GM12878 (cell line): ENCODE data around the gene ELAVL3. TPM values are rescaled to one million over a fixed set of nuclear protein-coding genes. Genes with fewer than 3 reads are reported as not detected.
A peak's percentile ranks its signal among the peaks of the same experiment; 100 is the strongest.

ENCODE experiments used
- ATAC-seq: fragments of 200-7000 bp; cut with Tn5 transposase; 3 replicates; pipeline ENCODE4 v1.9.1; 2020; ENCODE audit warnings: mild to moderate bottlenecking, moderate library complexity
- BruUV-seq: library from RNA; stranded (reverse); fragments of 400-500 nt; replicated peaks from 2 replicates; lab custom pipeline; 2021; lab: Mats Ljungman, UMichigan
- CTCF ChIA-PET: fragments of 300-600 bp; sonication (Branson Sonifier 250); formaldehyde crosslinking; extraction: SDS; loops from one replicate; lab custom pipeline; 2021; ENCODE audit warnings: inconsistent platforms; lab: Yijun Ruan, JAX
- POLR2A ChIA-PET: fragments of 350-600 bp; formaldehyde crosslinking; extraction: SDS; loops from one replicate; lab custom pipeline; 2021; ENCODE audit warnings: inconsistent platforms; lab: Charles Lee
- RAD21 ChIA-PET: fragments of 300-600 bp; sonication (Branson Sonifier 250); formaldehyde crosslinking; loops from one replicate; lab custom pipeline; 2023; ENCODE audit warnings: antibody characterized with exemption; ENCODE audit not compliant: unreplicated experiment; lab: Charles Lee
- SMC1A ChIA-PET: fragments of 300-600 bp; sonication (Branson Sonifier 250); formaldehyde crosslinking; loops from one replicate; lab custom pipeline; 2023; ENCODE audit not compliant: unreplicated experiment, uncharacterized antibody; lab: Charles Lee
- DNase-seq: peaks from one replicate; pipeline ENCODE4 v3.0.0-alpha.2; 2011; ENCODE audit warnings: low read depth, low spot score
- FAIRE-seq: peaks from 3 replicates; lab custom pipeline; 2011; peaks lifted over from hg19 to GRCh38; lab: Jason Lieb, UNC
- H2AFZ ChIP-seq: 2 replicates; pipeline ENCODE4 v1.6.0; 2011; ENCODE audit warnings: low read depth, low read length, control low read depth; ENCODE audit not compliant: control insufficient read depth
- H3K27ac ChIP-seq: 2 replicates; pipeline ENCODE4 v1.5.1; 2011; ENCODE audit warnings: control low read depth; ENCODE audit not compliant: control insufficient read depth, insufficient read depth
- H3K27me3 ChIP-seq, 2 experiments: replicated peaks in 1 of 2; 2 replicates each; pipeline versions ENCODE4 v1.6.0 to v1.6.1; 2011; ENCODE audit warnings: low read length in 1 of 2; ENCODE audit not compliant: control insufficient read depth in 2 of 2, insufficient read depth in 2 of 2
- H3K36me3 ChIP-seq, 2 experiments: 2 replicates each; pipeline ENCODE4 v1.5.1; 2011; ENCODE audit warnings: low read length in 1 of 2; ENCODE audit not compliant: control insufficient read depth in 2 of 2, insufficient read depth in 2 of 2
- H3K4me1 ChIP-seq: 2 replicates; pipeline ENCODE4 v1.6.1; 2011; ENCODE audit warnings: mild to moderate bottlenecking, low read length, moderate library complexity, mixed read lengths; ENCODE audit not compliant: control insufficient read depth, insufficient read depth
- H3K4me2 ChIP-seq: 2 replicates; pipeline ENCODE4 v1.6.0; 2011; ENCODE audit warnings: control low read depth; ENCODE audit not compliant: control insufficient read depth, insufficient read depth
- H3K4me3 ChIP-seq: fragments of 200-600 bp; sonication (generic); 2 replicates; pipeline ENCODE4 v1.5.1; 2016
- H3K79me2 ChIP-seq: 2 replicates; pipeline ENCODE4 v1.6.0; 2011; ENCODE audit warnings: low read length; ENCODE audit not compliant: control insufficient read depth, insufficient read depth
- H3K9ac ChIP-seq: 2 replicates; pipeline ENCODE4 v1.8.0; 2011; ENCODE audit warnings: low read length, control low read depth, mixed read lengths; ENCODE audit not compliant: control insufficient read depth, insufficient read depth
- H3K9me3 ChIP-seq: replicated peaks from 3 replicates; pipeline ENCODE4 v1.5.1; 2011; ENCODE audit warnings: mild to moderate bottlenecking, low read length; ENCODE audit not compliant: control insufficient read depth, insufficient read depth
- H4K20me1 ChIP-seq: 2 replicates; pipeline ENCODE4 v1.6.0; 2011; ENCODE audit not compliant: control insufficient read depth, insufficient read depth
- BCL3 ChIP-seq: IDR thresholded peaks from 2 replicates; pipeline ENCODE4 v1.6.1; 2011; ENCODE audit warnings: borderline replicate concordance, low read depth, mild to moderate bottlenecking, moderate library complexity, low read length; ENCODE audit not compliant: insufficient read depth, poor library complexity, severe bottlenecking
- CHD4 ChIP-seq: fragments of 200-600 bp; sonication (generic); IDR thresholded peaks from 2 replicates; pipeline ENCODE4 v1.6.1; 2016; ENCODE audit warnings: mild to moderate bottlenecking
- CREM ChIP-seq: IDR thresholded peaks from 2 replicates; pipeline ENCODE4 v1.6.1; 2014; ENCODE audit warnings: antibody characterized with exemption, low read depth
- CUX1 ChIP-seq: IDR thresholded peaks from 2 replicates; pipeline ENCODE4 v1.6.1; 2012; ENCODE audit warnings: improper control_type of control experiment, low read depth, low read length; ENCODE audit not compliant: insufficient replicate concordance
- EZH2 ChIP-seq: IDR thresholded peaks from 2 replicates; pipeline ENCODE4 v1.6.1; 2012; ENCODE audit warnings: low read depth, mild to moderate bottlenecking, control low read depth, inconsistent platforms, low read length, borderline replicate concordance; ENCODE audit not compliant: control insufficient read depth
- LARP7 ChIP-seq: fragments of 450-650 bp; IDR thresholded peaks from 2 replicates; pipeline ENCODE4 v1.6.1; 2017; ENCODE audit warnings: mild to moderate bottlenecking
- PBX3 ChIP-seq: IDR thresholded peaks from 2 replicates; pipeline ENCODE4 v1.6.1; 2011; ENCODE audit warnings: mild to moderate bottlenecking, low read depth, low read length, moderate library complexity; ENCODE audit not compliant: insufficient replicate concordance
- POLR2AphosphoS2 ChIP-seq: IDR thresholded peaks from 2 replicates; pipeline ENCODE4 v1.6.1; 2011; ENCODE audit warnings: low read depth, mild to moderate bottlenecking, low read length, improper control_type of control experiment, moderate library complexity
- SREBF1 ChIP-seq: IDR thresholded peaks from 2 replicates; pipeline ENCODE4 v1.6.1; 2012; ENCODE audit warnings: mild to moderate bottlenecking, low read length
- YBX1 ChIP-seq: fragments of 450-650 bp; IDR thresholded peaks from 2 replicates; pipeline ENCODE4 v1.6.1; 2016; ENCODE audit warnings: antibody characterized with exemption
- ZNF207 ChIP-seq: fragments of 450-650 bp; IDR thresholded peaks from 2 replicates; pipeline ENCODE4 v1.6.1; 2014; ENCODE audit warnings: antibody characterized with exemption, mild to moderate bottlenecking, borderline replicate concordance
- ZNF274 ChIP-seq: IDR thresholded peaks from one replicate; pipeline ENCODE4 v1.8.0; 2011; ENCODE audit not compliant: insufficient read length, insufficient read depth
- WGBS: methylation state at CpG from one replicate; pipeline ENCODE4 v1.1.6; 2016; ENCODE audit warnings: low lambda C conversion rate; ENCODE audit not compliant: insufficient replicate concordance, insufficient coverage; ENCODE audit errors: missing lambda C conversion rate; 5-methylcytosine and 5-hydroxymethylcytosine counted together
- in situ Hi-C: fragments of 300-500 bp; cut with MboI; formaldehyde crosslinking; loops from 9 replicates; pipeline ENCODE4 v1.14.3; 2018; ENCODE audit warnings: mixed read lengths
- intact Hi-C: fragments of 100-400 bp; cut with micrococcal nuclease; formaldehyde crosslinking; loops from one replicate; pipeline ENCODE4 v1.14.2; 2022; ENCODE audit not compliant: unreplicated experiment
- polyA plus RNA-seq, 11 experiments: library from polyadenylated mRNA; depleted of rRNA in 4 of 11; unstranded in 6 of 11; stranded (reverse) in 5 of 11; fragments of >200 nt; fragmentation: Nextera tagmentation in 4 of 11; fragmentation: Illumina TruSeq in 1 of 11; extraction: Ambion mirVana in 4 of 11; extraction: Trizol in 1 of 11; gene quantifications; 1 replicate in 1 of 11; 2 replicates in 10 of 11; pipeline versions ENCODE4 v1.2.1 to v1.2.3, GENCODE V29; 2011 to 2016; ENCODE audit warnings: inconsistent platforms in 2 of 11, missing spikeins in 2 of 11, low read depth in 1 of 11
- total RNA-seq, 4 experiments: library from RNA; depleted of rRNA in 3 of 4; stranded (reverse); fragments of >200 nt in 3 of 4; fragmentation: Illumina TruSeq in 1 of 4; extraction: Trizol in 1 of 4; gene quantifications; 2 replicates each; pipeline versions ENCODE4 v1.2.1 to v1.2.3, GENCODE V29; 2013 to 2021
- TF ChIP-seq, protein P1 (sequence below): fragments of 450-650 bp; IDR thresholded peaks from 2 replicates; pipeline ENCODE4 v1.6.1; 2017; ENCODE audit warnings: mild to moderate bottlenecking

ELAVL3 gene
- total and polyA plus RNA-seq, 10 of the 15 experiments (the other 5 are each of a cell fraction or from before 2014, with no cell fraction given) = under 0.01 to 0.05 (median 0.01) TPM; not detected in 7

DNA sequence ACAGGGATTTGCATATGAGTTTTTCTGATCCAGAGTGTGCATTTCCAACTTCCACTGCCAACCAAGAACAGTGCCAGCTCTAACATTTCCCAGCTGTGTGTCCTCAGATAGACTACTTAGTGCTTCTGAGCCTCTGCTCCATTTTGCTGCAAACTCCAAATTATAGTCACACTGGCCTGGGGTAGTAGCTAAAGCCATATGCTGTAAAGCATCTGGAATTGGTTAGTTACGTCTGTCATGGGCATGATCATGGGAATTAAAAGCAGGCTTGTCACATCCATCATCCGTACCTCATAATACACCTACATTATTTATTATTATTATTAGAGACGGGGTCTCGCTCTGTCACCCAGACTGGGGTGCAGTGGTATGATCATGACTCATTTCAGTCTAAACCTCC lies 7.1 kb downstream of the ELAVL3 start:
- H3K4me1 ChIP-seq = peaks cover 2% of the 10 kb centered on the region; the same call in 1 of the 2 replicates
- H3K79me2 ChIP-seq = no peaks in the 10 kb centered on the region
- DNase-seq (no peak), ATAC-seq (peak; percentile 54; the same call in 2 of the 3 replicates), FAIRE-seq (no peak)
- no peak overlapping the region for H3K4me2 ChIP-seq
- 2% methylated on average over 4 of the region's 4 CpGs for WGBS
- ChIA-PET POLR2A (interaction anchor here (0.6 kb wide), 1 partner anchor 60 kb away, joined by 3 read pairs; no protein-coding TSS in a partner anchor), SMC1A (interaction anchor here (1.6 kb wide), 1 partner anchor 9 kb away, joined by 5 read pairs; no protein-coding TSS in a partner anchor), RAD21 (no interaction called here), CTCF (interaction anchor here (1.0 to 1.9 kb wide), 2 partner anchors 11 to 93 kb away, joined by 3 to 9 read pairs; no protein-coding TSS in a partner anchor)
- H4K20me1 ChIP-seq = no peaks in the 10 kb centered on the region
- in situ Hi-C loops (loop anchor here (10.0 kb wide), 1 partner anchor 179 kb away; the partner anchor contains the start of gene TSPAN16), intact Hi-C loops (no loop called here)
- H3K27me3 ChIP-seq = no peaks in the 10 kb centered on the region; a peak in 1 of 4 replicates
- H3K27ac ChIP-seq = no peak overlapping the region
- no peaks in the 10 kb centered on the region for H3K36me3 ChIP-seq
- H3K4me3 ChIP-seq = no peak overlapping the region
- no peak overlapping the region for H2AFZ ChIP-seq
- no peak overlapping the region for H3K9ac ChIP-seq
- BruUV-seq = no TSS peak
- H3K9me3 ChIP-seq = no peaks in the 10 kb centered on the region
- TF ChIP-seq CUX1 (no peak), CHD4 (no peak), CREM (no peak), EZH2 (no peak), SREBF1 (no peak), BCL3 (no peak), POLR2AphosphoS2 (no peak), PBX3 (no peak), ZNF274 (no peak), ZNF207 (no peak), LARP7 (no peak), YBX1 (no peak)
- TF ChIP-seq, protein P1, sequence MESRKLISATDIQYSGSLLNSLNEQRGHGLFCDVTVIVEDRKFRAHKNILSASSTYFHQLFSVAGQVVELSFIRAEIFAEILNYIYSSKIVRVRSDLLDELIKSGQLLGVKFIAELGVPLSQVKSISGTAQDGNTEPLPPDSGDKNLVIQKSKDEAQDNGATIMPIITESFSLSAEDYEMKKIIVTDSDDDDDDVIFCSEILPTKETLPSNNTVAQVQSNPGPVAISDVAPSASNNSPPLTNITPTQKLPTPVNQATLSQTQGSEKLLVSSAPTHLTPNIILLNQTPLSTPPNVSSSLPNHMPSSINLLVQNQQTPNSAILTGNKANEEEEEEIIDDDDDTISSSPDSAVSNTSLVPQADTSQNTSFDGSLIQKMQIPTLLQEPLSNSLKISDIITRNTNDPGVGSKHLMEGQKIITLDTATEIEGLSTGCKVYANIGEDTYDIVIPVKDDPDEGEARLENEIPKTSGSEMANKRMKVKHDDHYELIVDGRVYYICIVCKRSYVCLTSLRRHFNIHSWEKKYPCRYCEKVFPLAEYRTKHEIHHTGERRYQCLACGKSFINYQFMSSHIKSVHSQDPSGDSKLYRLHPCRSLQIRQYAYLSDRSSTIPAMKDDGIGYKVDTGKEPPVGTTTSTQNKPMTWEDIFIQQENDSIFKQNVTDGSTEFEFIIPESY = no peak
